H9 (cell line): Measurements from ENCODE around the gene ZNF467. TPM values are rescaled to one million over a fixed set of nuclear protein-coding genes. Genes with fewer than 3 reads are reported as not detected.

ENCODE experiments used
- DNase-seq: peaks from one replicate; pipeline ENCODE4 v3.0.0-alpha.2; 2017
- H2AFZ ChIP-seq: one replicate; pipeline ENCODE4 v1.6.1; 2013; ENCODE audit warnings: mild to moderate bottlenecking, low read length, control low read depth, moderate library complexity
- H2AK5ac ChIP-seq: 2 replicates; pipeline ENCODE4 v1.6.1; 2013; ENCODE audit warnings: low read length, control low read depth, mixed read lengths; ENCODE audit not compliant: insufficient read length
- H2BK120ac ChIP-seq: one replicate; pipeline ENCODE4 v1.6.1; 2013; ENCODE audit warnings: low read depth, mild to moderate bottlenecking, low read length, control low read depth, inconsistent platforms; ENCODE audit not compliant: poor library complexity, severe bottlenecking
- H2BK12ac ChIP-seq: 2 replicates; pipeline ENCODE4 v1.6.1; 2013; ENCODE audit warnings: low read length, control low read depth, mixed read lengths, low read depth; ENCODE audit not compliant: insufficient read length
- H2BK15ac ChIP-seq: 2 replicates; pipeline ENCODE4 v1.6.1; 2013; ENCODE audit warnings: low read depth, low read length, control low read depth
- H2BK20ac ChIP-seq: one replicate; pipeline ENCODE4 v1.6.1; 2013; ENCODE audit warnings: low read depth, mild to moderate bottlenecking, low read length, control low read depth, inconsistent platforms; ENCODE audit not compliant: poor library complexity, severe bottlenecking
- H2BK5ac ChIP-seq: 2 replicates; pipeline ENCODE4 v1.6.1; 2013; ENCODE audit warnings: low read length, control low read depth, mixed read lengths; ENCODE audit not compliant: insufficient read length
- H3K14ac ChIP-seq: 2 replicates; pipeline ENCODE4 v1.6.1; 2013; ENCODE audit warnings: low read length, control low read depth; ENCODE audit not compliant: insufficient read depth
- H3K18ac ChIP-seq: 2 replicates; pipeline ENCODE4 v1.6.1; 2013; ENCODE audit warnings: low read depth, mild to moderate bottlenecking, mixed read lengths, low read length, control low read depth; ENCODE audit not compliant: insufficient read length
- H3K23ac ChIP-seq: 2 replicates; pipeline ENCODE4 v1.6.1; 2013; ENCODE audit warnings: low read length, control low read depth, mixed read lengths, low read depth; ENCODE audit not compliant: insufficient read length
- H3K23me2 ChIP-seq: 2 replicates; pipeline ENCODE4 v1.6.1; 2013; ENCODE audit warnings: low read depth, mild to moderate bottlenecking, mixed read lengths, low read length, control low read depth; ENCODE audit not compliant: insufficient read length, poor library complexity, severe bottlenecking
- H3K27ac ChIP-seq: 2 replicates; pipeline ENCODE4 v1.5.1; 2013; ENCODE audit warnings: low read length, control low read depth, mixed read lengths, low read depth; ENCODE audit not compliant: insufficient read length
- H3K27me3 ChIP-seq: 2 replicates; pipeline ENCODE4 v1.6.1; 2013; ENCODE audit warnings: low read length, control low read depth, inconsistent platforms; ENCODE audit not compliant: insufficient read depth
- H3K4ac ChIP-seq: 2 replicates; pipeline ENCODE4 v1.6.1; 2013; ENCODE audit warnings: low read depth, mild to moderate bottlenecking, control low read depth, inconsistent platforms, low read length, moderate library complexity
- H3K4me1 ChIP-seq: 2 replicates; pipeline ENCODE4 v1.6.1; 2013; ENCODE audit warnings: low read length, control low read depth, inconsistent platforms; ENCODE audit not compliant: insufficient read depth
- H3K4me2 ChIP-seq: 2 replicates; pipeline ENCODE4 v1.6.1; 2013; ENCODE audit warnings: low read length, control low read depth, mixed read lengths; ENCODE audit not compliant: insufficient read length, insufficient read depth
- H3K56ac ChIP-seq: 2 replicates; pipeline ENCODE4 v1.6.1; 2013; ENCODE audit warnings: low read depth, mild to moderate bottlenecking, mixed read lengths, low read length, control low read depth; ENCODE audit not compliant: insufficient read length
- H3K79me1 ChIP-seq: 2 replicates; pipeline ENCODE4 v1.6.1; 2013; ENCODE audit warnings: low read depth, mild to moderate bottlenecking, moderate library complexity, low read length, control low read depth, inconsistent platforms; ENCODE audit not compliant: insufficient read depth, poor library complexity, severe bottlenecking
- H3K79me2 ChIP-seq: 2 replicates; pipeline ENCODE4 v1.6.1; 2013; ENCODE audit warnings: low read length, control low read depth, inconsistent platforms; ENCODE audit not compliant: insufficient read depth
- H3K9ac ChIP-seq: 2 replicates; pipeline ENCODE4 v1.6.1; 2013; ENCODE audit warnings: low read length, control low read depth, mixed read lengths; ENCODE audit not compliant: insufficient read length; ENCODE audit errors: extremely low read depth
- H3K9me3 ChIP-seq: one replicate; pipeline ENCODE4 v1.6.1; 2013; ENCODE audit warnings: low read depth, low read length, inconsistent platforms; ENCODE audit not compliant: control insufficient read depth
- H3T11ph ChIP-seq: one replicate; pipeline ENCODE4 v1.6.1; 2013; ENCODE audit warnings: mild to moderate bottlenecking, low read length, control low read depth, inconsistent platforms
- H4K20me1 ChIP-seq: one replicate; pipeline ENCODE4 v1.6.1; 2013; ENCODE audit not compliant: control insufficient read depth, insufficient read length, insufficient read depth
- H4K5ac ChIP-seq: 2 replicates; pipeline ENCODE4 v1.6.1; 2013; ENCODE audit warnings: low read depth, mild to moderate bottlenecking, mixed read lengths, low read length, control low read depth; ENCODE audit not compliant: insufficient read length
- H4K8ac ChIP-seq: replicated peaks from 2 replicates; pipeline ENCODE4 v1.6.1; 2013; ENCODE audit warnings: low read length, control low read depth, mixed read lengths, low read depth; ENCODE audit not compliant: insufficient read length
- H4K91ac ChIP-seq: 2 replicates; pipeline ENCODE4 v1.6.1; 2013; ENCODE audit warnings: low read depth, mild to moderate bottlenecking, moderate library complexity, mixed read lengths, low read length, control low read depth; ENCODE audit not compliant: insufficient read length
- H3K27ac Mint-ChIP-seq, 3 experiments: 2 replicates in 2 of 3; 3 replicates in 1 of 3; pipeline ENCODE4 v1.8.0; 2020 to 2021; ENCODE audit warnings: mixed read lengths in 3 of 3, mild to moderate bottlenecking in 1 of 3, moderate library complexity in 1 of 3
- H3K27me3 Mint-ChIP-seq: 2 replicates; pipeline ENCODE4 v1.8.0; 2021; ENCODE audit warnings: low read depth, mild to moderate bottlenecking, moderate library complexity, mixed read lengths
- H3K36me3 Mint-ChIP-seq, 3 experiments: 2 replicates in 2 of 3; 3 replicates in 1 of 3; pipeline ENCODE4 v1.8.0; 2020 to 2021; ENCODE audit warnings: low read depth in 3 of 3, mixed read lengths in 3 of 3; ENCODE audit not compliant: insufficient read depth in 1 of 3
- H3K4me1 Mint-ChIP-seq, 2 experiments: 2 replicates each; pipeline ENCODE4 v1.8.0; 2020; ENCODE audit warnings: mixed read lengths in 2 of 2
- H3K4me3 Mint-ChIP-seq, 2 experiments: 2 replicates in 1 of 2; 3 replicates in 1 of 2; pipeline ENCODE4 v1.8.0; 2020 to 2021; ENCODE audit warnings: mild to moderate bottlenecking in 2 of 2, mixed read lengths in 2 of 2, moderate library complexity in 1 of 2
- H3K9me3 Mint-ChIP-seq, 2 experiments: 2 replicates in 1 of 2; 3 replicates in 1 of 2; pipeline ENCODE4 v1.8.0; 2020; ENCODE audit warnings: mild to moderate bottlenecking in 2 of 2, mixed read lengths in 2 of 2, moderate library complexity in 1 of 2
- WGBS: extraction: QIAGEN DNeasy Blood & Tissue Kit; methylation state at CpG from one replicate; pipeline ENCODE4 v1.1.7; 2013; ENCODE audit warnings: missing lambda C conversion rate, low lambda C conversion rate, mixed read lengths; ENCODE audit not compliant: insufficient read length; ENCODE audit errors: extremely low coverage; 5-methylcytosine and 5-hydroxymethylcytosine counted together
- total RNA-seq: library from RNA; stranded (reverse); gene quantifications from 2 replicates; pipeline ENCODE4 v1.2.1, GENCODE V29; 2021
- TF ChIP-seq, protein P1 (sequence below): fragments of 200-600 bp; sonication (generic); conservative IDR thresholded peaks from 3 replicates; pipeline ENCODE4 v1.8.0; 2021; ENCODE audit warnings: antibody characterized with exemption, mild to moderate bottlenecking

ZNF467 gene
- total RNA-seq, 1 experiment from 2014 or later, result 0.31 TPM

DNA sequence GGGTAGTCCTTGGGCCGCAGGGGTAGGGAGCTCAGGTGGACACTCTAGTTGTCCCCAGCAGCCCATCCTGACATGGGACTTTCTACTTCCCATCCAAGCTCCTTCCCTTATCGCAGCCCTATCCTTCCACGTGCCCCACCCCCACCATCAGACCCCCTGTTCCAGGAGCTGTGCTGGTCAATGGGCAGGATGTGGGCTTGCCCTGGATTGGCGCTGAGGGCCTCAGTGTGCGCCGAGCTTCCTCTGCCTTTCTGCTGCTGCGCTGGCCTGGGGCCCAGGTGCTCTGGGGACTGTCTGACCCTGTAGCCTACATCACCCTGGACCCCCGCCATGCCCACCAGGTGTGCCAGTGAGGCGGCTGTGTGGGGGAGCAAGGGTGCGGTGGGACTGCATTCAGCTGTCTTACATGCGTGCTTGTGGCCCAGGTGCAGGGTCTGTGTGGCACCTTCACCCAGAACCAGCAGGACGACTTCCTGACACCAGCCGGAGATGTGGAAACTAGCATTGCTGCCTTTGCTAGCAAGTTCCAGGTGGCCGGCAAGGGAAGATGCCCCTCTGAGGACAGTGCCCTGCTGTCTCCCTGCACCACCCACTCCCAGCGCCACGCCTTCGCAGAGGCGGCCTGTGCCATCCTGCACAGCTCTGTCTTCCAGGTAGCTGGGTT, 9.4 kb upstream of the ZNF467 start:
- Histone ChIP-seq H3K23me2 (no peaks in the 10 kb centered on the region), H3K56ac (no peak overlapping the region), H3K9me3 (no peaks in the 10 kb centered on the region), H4K20me1 (peaks cover 4% of the 10 kb centered on the region), H2BK15ac (no peak overlapping the region), H2BK20ac (no peak overlapping the region), H2AFZ (no peak overlapping the region), H3K18ac (no peak overlapping the region), H3T11ph (no peak overlapping the region), H3K4me1 (no peaks in the 10 kb centered on the region), H3K23ac (no peak overlapping the region), H2BK120ac (no peak overlapping the region), H4K8ac (no peak overlapping the region), H2AK5ac (no peak overlapping the region), H3K79me2 (no peaks in the 10 kb centered on the region), H4K5ac (no peak overlapping the region), H3K14ac (no peak overlapping the region), H3K4me2 (no peak overlapping the region), H3K4ac (no peak overlapping the region), H2BK5ac (no peak overlapping the region), H3K79me1 (no peaks in the 10 kb centered on the region), H3K27ac (no peak overlapping the region), H2BK12ac (no peak overlapping the region), H3K27me3 (no peaks in the 10 kb centered on the region), H4K91ac (no peak overlapping the region), H3K9ac (no peak overlapping the region)
- H3K4me3 Mint-ChIP-seq, result 0 out of 5 replicates have a peak overlapping the region, but pooled peaks of 1 of the 2 experiments have one; percentile 4
- no peaks in the 10 kb centered on the region; a peak in 1 of 5 replicates for H3K9me3 Mint-ChIP-seq
- H3K4me1 Mint-ChIP-seq, result peaks cover 2 to 20% of the 10 kb centered on the region in 2 experiments; a peak in 3 of 4 replicates
- TF ChIP-seq, protein P1, sequence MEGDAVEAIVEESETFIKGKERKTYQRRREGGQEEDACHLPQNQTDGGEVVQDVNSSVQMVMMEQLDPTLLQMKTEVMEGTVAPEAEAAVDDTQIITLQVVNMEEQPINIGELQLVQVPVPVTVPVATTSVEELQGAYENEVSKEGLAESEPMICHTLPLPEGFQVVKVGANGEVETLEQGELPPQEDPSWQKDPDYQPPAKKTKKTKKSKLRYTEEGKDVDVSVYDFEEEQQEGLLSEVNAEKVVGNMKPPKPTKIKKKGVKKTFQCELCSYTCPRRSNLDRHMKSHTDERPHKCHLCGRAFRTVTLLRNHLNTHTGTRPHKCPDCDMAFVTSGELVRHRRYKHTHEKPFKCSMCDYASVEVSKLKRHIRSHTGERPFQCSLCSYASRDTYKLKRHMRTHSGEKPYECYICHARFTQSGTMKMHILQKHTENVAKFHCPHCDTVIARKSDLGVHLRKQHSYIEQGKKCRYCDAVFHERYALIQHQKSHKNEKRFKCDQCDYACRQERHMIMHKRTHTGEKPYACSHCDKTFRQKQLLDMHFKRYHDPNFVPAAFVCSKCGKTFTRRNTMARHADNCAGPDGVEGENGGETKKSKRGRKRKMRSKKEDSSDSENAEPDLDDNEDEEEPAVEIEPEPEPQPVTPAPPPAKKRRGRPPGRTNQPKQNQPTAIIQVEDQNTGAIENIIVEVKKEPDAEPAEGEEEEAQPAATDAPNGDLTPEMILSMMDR, result no peak
- peaks cover 56% of the 10 kb centered on the region for H3K27me3 Mint-ChIP-seq
- H3K27ac Mint-ChIP-seq, result peak overlapping the region in 1 of 3 experiments; percentile 55; a peak in 1 of 7 replicates
- no CpG with 5 or more reads among the region's 18 CpGs for WGBS
- no peaks in the 10 kb centered on the region for H3K36me3 Mint-ChIP-seq
- no peak for DNase-seq
